ENCODE results near the gene ZNF625.

The ZNF625 gene

DNA sequence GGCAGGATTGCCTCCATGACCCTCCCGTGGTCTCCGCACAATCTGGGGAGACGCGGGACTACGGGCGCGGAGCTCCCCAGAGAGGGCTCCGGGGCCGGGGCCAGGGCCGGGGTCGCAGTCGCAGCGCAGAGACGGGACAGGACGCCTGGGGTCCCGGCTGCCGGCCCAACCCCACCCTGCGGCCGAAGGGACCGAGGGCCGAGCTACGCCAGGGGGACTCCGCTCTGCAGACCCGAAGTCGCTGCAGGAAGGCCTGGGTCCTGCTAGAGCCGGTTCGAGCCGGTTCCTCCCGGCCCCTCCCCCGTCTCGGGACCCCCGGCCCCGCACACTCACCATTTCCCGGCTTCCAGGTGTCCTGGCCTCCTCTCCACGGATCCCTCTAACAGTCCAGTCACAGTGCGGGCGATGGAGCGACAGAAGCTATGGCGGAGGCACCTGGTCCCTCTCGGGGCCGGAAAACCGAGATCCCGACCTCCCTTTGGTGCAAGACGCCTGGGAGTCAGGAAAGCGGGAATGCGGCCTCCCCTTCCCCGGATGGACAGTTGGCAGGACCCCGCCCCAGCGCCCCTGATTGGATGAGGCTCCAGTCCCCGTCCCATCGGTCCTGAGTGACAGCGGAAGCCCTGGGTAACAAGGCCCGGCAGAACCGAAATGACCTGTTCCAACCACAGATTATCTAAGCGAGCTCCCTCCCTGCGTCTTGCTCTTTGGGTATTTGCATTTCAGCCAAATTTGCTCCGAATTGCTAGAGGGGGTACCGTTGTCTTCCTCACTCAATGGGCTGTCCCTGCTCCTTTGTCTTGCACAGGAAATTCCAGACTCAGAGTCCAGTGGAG is at the start of gene ZNF625:
ZNF625 (minus strand) TSS at position 512 of the 836 bp plus-strand sequence; CDS start at position 336, 176 bp downstream.
- peaks cover 14% of the 10 kb centered on the region for H3K36me3 Mint-ChIP-seq (ENCODE audit: low read depth)
- H3K4me1 Mint-ChIP-seq (ENCODE audit: low read depth): peaks cover 13% of the 10 kb centered on the region
- peaks cover 3% of the 10 kb centered on the region for H3K27me3 Mint-ChIP-seq (ENCODE audit: low read depth)
- H3K27ac Mint-ChIP-seq: peak within 1 kb of the TSS; percentile 67
- H3K9me3 Mint-ChIP-seq: peaks cover 9% of the 10 kb centered on the region
- H3K4me3 Mint-ChIP-seq: peak within 1 kb of the TSS; percentile 84

DNA sequence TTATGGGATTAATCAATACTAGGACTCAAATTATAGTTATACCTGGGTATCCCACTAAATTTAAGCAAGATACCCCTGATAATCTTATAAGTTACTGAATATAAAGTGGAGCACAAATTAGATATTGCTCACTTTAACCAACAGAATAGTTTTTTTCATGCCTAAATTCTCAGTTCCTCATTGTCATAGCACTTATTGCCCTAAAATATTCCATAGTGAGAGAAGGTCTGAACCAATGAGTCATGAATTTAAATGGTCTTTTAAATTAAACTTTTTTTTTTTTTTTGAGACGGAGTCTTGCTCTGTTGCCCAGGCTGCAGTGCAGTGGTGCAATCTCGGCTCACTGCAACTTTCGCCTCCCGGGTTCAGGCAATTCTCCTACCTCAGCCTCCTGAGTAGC is 48.8 kb upstream of the ZNF625 start:
- Mint-ChIP-seq H3K9me3 (peaks cover 69% of the 10 kb centered on the region), H3K4me3 (no peak overlapping the region)

DNA sequence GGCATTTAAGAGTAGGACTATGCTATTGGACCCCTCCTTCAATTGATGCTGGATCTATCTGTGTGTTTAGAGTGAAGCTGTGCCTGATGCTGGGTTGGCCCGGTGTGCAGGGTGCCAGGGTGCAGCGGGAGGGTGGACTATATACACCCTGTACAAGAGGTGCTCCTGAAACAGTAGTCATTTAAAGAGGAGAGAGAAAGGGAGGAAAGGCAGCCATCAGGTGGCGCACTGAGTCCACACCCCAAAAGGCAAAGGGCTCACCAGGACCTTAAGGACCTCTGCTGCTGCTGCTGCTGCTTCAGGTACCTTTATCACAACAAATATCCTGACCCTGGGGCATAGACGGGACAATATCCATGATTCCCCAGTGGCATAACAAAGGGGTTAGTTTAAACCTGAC is 45.7 kb upstream of the ZNF625 start:
- peaks cover 57% of the 10 kb centered on the region for H3K9me3 Mint-ChIP-seq
- no peak overlapping the region for H3K27ac Mint-ChIP-seq
- H3K36me3 Mint-ChIP-seq (ENCODE audit: low read depth): peaks cover 15% of the 10 kb centered on the region
- no peak overlapping the region for H3K4me3 Mint-ChIP-seq
- H3K4me1 Mint-ChIP-seq (ENCODE audit: low read depth): no peaks in the 10 kb centered on the region
- no peaks in the 10 kb centered on the region for H3K27me3 Mint-ChIP-seq (ENCODE audit: low read depth)

More for the DNA sequence above, 48.8 kb upstream of the ZNF625 start:
- Mint-ChIP-seq H3K4me1 (ENCODE audit: low read depth) (no peaks in the 10 kb centered on the region), H3K27me3 (ENCODE audit: low read depth) (no peaks in the 10 kb centered on the region), H3K36me3 (ENCODE audit: low read depth) (peaks cover 16% of the 10 kb centered on the region), H3K27ac (no peak overlapping the region)

DNA sequence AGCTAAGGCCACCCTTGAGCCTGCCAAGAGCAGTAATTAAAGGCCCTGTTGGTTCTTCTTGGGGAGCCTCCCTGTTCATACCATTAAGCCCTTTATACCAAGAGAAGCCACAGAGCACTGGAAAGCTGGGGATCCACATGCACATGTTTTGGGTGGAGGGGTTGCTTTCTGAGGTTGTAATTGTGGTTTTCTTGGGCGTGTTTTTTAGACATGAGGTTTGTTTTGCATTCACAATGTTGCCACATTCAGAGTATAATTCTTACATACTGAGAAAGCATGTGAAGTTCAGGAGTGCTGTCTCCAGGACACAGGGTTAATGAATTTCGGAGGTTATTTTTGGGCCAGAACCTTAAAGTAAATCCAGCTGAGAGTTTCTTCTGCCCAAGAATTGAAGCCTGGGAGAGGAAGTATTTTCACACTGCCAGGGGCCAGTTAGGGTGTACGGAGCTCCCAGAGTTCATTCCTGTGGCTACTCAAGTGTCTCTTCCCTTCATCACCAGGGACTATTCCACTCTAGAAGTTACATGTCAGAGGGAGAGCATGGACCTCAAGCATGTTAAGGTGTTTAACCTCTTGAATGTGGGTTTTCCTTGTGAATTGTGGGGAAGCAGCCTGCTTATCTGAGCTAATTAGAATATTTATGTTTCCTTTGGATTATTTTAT is 43.4 kb upstream of the ZNF625 start:
- Mint-ChIP-seq H3K27ac (no peak overlapping the region), H3K9me3 (peaks cover 53% of the 10 kb centered on the region), H3K27me3 (ENCODE audit: low read depth) (no peaks in the 10 kb centered on the region), H3K4me3 (no peak overlapping the region), H3K4me1 (ENCODE audit: low read depth) (peaks cover 4% of the 10 kb centered on the region), H3K36me3 (ENCODE audit: low read depth) (peaks cover 12% of the 10 kb centered on the region)

DNA sequence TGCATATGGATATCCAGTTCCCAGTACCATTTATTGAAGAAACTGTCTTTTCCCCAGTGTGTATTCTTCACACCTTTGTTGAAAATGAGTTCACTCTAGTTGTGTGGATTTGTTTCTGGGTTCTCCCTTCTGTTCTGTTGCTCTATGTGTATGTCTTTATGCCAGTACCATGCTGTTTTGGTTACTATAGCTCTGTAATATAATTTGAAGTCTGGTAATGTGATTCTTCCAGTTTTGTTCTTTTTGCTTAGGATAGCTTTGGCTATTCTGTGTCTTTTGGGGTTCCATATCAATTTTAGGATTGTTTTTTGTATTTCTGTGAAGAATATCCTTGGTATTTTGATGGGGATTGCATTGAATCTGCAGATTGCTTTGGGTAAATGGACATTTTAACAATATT is 41.6 kb upstream of the ZNF625 start:
- peaks cover 53% of the 10 kb centered on the region for H3K9me3 Mint-ChIP-seq
- H3K27ac Mint-ChIP-seq: no peak overlapping the region
- no peak overlapping the region for H3K4me3 Mint-ChIP-seq
- H3K27me3 Mint-ChIP-seq (ENCODE audit: low read depth): no peaks in the 10 kb centered on the region
- peaks cover 4% of the 10 kb centered on the region for H3K4me1 Mint-ChIP-seq (ENCODE audit: low read depth)
- peaks cover 22% of the 10 kb centered on the region for H3K36me3 Mint-ChIP-seq (ENCODE audit: low read depth)

DNA sequence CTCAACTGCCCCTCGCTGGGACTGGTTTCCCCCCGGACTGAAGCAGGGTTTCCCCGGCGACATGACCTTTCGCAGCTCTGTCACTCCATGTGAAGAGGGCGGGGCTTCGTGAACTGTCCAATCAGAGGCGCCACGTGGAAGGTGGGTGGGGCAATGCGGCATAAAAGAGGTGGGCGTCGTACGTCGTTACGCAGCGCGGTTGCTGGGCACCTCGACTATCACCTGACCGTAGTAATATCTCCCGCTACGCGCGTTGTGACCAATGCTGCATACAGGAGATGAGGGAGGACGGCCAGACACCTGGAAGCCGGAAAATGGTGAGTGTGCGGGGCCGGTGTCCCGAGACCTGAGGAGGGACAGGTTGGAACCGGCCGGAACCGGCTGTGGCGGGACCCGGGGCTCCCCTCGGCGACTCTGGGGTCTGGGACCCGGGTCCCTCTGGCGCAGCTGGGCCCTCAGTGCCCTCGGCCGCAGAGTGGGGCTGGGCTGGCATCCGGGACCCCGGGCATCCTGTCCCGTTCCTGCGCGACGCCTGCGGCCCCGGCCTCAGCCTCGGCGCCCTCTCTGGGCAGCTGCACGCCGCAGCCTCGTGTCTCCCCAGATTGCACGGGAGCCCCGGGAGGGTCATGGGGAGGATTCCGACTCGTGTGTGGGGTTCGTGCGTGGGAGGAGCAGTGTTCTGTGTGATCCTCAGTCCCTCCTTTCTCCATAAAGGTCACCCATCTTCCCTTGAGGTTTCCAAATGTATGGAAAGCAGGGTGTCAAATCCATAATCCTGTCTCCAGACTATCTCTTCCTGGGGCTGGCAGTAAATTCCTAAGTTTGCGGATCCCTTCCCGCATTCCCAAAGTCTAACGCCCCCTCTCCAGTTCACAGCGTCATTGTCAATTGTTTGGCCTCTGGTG is 38.5 kb upstream of the ZNF625 start:
- H3K27ac Mint-ChIP-seq: no peak overlapping the region
- H3K27me3 Mint-ChIP-seq (ENCODE audit: low read depth): no peaks in the 10 kb centered on the region
- H3K4me1 Mint-ChIP-seq (ENCODE audit: low read depth): peaks cover 4% of the 10 kb centered on the region
- peaks cover 42% of the 10 kb centered on the region for H3K36me3 Mint-ChIP-seq (ENCODE audit: low read depth)
- H3K4me3 Mint-ChIP-seq: peak overlapping the region; percentile 17
- H3K9me3 Mint-ChIP-seq: peaks cover 63% of the 10 kb centered on the region

DNA sequence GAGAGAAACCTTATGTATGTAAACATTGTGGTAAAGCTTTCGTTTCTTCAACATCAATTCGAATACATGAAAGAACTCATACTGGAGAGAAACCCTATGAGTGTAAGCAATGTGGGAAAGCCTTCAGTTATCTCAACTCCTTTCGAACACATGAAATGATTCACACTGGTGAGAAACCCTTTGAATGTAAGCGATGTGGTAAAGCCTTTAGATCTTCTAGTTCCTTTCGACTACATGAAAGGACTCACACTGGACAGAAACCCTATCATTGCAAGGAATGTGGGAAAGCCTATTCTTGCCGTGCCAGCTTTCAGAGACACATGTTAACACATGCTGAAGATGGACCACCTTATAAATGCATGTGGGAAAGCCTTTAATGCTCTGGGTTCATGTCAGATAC is 31.1 kb upstream of the ZNF625 start:
- Mint-ChIP-seq H3K4me1 (ENCODE audit: low read depth) (no peaks in the 10 kb centered on the region), H3K27ac (no peak overlapping the region), H3K36me3 (ENCODE audit: low read depth) (peaks cover 87% of the 10 kb centered on the region), H3K27me3 (ENCODE audit: low read depth) (no peaks in the 10 kb centered on the region), H3K9me3 (peaks cover 83% of the 10 kb centered on the region), H3K4me3 (no peak overlapping the region)

DNA sequence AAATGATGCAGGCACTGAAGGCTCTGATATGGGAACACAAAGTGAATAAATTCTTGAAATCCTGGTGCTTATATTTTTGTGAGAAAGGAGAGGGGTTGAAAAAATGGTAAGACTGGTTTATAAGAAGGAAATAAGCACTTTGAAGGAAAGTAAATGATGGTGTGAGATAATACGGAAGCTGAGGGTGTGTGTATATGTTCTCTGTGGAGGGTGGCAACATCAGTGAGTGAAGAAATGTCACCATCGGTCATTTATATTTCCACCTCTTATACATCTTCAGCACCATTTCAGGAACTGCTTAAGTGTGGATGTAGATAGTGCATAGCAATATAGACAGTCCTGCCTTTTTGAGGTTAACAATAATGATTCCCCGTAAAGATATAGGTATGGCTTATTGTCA is 23.8 kb upstream of the ZNF625 start:
- Mint-ChIP-seq H3K27me3 (ENCODE audit: low read depth) (no peaks in the 10 kb centered on the region), H3K27ac (no peak overlapping the region), H3K4me3 (no peak overlapping the region), H3K4me1 (ENCODE audit: low read depth) (no peaks in the 10 kb centered on the region), H3K36me3 (ENCODE audit: low read depth) (peaks cover 76% of the 10 kb centered on the region), H3K9me3 (peaks cover 67% of the 10 kb centered on the region)

DNA sequence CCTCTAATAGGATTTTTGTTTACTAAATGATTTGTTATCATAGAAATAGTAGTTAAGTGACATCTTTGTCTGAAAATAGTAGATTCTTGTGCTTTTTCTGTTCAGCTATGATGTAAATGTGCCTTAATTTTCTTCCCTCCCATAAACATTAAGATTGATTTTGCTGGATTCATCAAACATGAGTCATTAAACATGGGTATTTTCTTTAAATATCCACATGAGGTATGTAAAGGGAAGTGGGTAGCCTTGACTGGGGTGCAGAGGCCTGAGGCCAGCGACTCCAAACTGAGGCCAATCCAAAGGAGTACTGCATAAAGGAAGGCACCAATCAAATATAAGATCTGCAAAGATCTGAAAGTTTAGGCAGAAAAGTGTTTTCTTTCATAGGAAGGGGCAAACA is 10.1 kb upstream of the ZNF625 start:
- peaks cover 10% of the 10 kb centered on the region for H3K9me3 Mint-ChIP-seq
- H3K27me3 Mint-ChIP-seq (ENCODE audit: low read depth): no peaks in the 10 kb centered on the region
- H3K4me1 Mint-ChIP-seq (ENCODE audit: low read depth): peaks cover 25% of the 10 kb centered on the region
- H3K27ac Mint-ChIP-seq: peak overlapping the region; percentile 46
- H3K36me3 Mint-ChIP-seq (ENCODE audit: low read depth): peaks cover 50% of the 10 kb centered on the region
- H3K4me3 Mint-ChIP-seq: no peak overlapping the region

DNA sequence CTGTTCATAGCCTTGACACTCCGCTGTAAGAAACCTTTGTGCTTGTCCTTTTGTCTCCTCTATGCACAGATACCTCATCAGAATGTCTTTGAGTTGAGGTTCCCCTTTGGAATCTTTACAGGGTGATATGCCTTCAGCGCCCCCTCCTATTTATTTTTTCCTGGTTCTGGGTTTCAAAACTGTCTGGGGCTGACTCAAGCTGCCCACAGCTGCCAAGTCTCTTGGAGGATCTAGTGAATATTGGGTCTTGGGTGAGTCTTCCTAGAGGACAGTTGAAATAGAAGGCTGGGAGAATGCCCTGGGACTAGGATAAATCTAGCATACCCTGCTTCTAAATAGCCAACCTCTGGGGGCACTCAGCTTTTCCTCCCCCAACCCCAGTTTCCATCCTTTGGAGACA is 7.3 kb upstream of the ZNF625 start:
- Mint-ChIP-seq H3K4me1 (ENCODE audit: low read depth) (peaks cover 25% of the 10 kb centered on the region), H3K36me3 (ENCODE audit: low read depth) (peaks cover 33% of the 10 kb centered on the region), H3K9me3 (peaks cover 2% of the 10 kb centered on the region), H3K27ac (peak overlapping the region; percentile 94), H3K27me3 (ENCODE audit: low read depth) (no peaks in the 10 kb centered on the region), H3K4me3 (peak overlapping the region; percentile 97)

DNA sequence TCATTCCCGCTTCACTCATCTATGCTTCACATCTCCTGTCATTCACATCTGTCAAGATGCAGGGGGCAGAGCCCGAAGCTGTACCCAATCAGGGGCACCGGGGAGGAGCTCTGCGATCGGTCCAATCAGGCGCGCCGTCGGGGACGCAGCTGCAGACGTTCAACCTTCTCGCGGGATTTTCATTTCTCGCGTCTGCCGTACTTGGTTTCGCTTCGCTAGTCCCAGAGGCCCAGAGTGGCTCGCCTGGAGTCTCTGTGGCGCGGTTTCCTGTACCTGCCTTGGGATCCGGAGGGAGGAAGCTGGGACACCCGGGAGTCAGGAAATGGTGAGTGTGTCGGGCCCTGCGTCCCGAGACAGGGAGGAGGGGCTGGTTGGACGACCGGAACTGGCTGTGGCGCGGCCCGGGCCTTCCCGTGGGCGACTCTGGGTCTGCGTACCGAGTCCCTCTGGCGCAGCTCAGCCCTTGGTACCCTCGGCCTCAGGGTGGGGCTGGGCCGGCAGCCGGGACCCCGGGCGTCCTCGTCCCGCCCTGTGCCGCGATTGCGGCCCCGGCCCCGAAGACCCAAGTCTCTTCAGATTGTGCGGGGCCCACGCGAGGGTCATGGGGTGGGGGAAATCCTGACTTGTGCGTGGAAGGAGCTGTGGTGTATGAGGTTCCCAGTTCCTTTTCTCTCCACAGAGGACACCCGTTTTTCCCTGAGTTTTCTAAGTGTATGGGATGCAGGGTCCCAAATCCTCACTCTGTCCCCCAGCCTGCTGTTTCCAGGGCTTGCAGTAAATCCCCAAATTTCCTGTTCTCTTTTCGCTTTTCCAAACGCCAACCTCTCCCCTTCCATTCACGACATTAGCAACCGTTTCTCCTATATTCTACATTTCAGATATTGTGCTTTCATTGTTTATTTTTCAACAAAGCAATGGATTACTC is 6.6 kb upstream of the ZNF625 start, which contains the start of gene ZNF136:
ZNF136 (plus strand) TSS at position 215 of the 925 bp plus-strand sequence; CDS start at position 323, 108 bp downstream.
- H3K36me3 Mint-ChIP-seq (ENCODE audit: low read depth): peaks cover 27% of the 10 kb centered on the region
- no peaks in the 10 kb centered on the region for H3K27me3 Mint-ChIP-seq (ENCODE audit: low read depth)
- no peaks in the 10 kb centered on the region for H3K9me3 Mint-ChIP-seq
- H3K4me3 Mint-ChIP-seq: peak within 1 kb of the TSS; percentile 97
- peaks cover 25% of the 10 kb centered on the region for H3K4me1 Mint-ChIP-seq (ENCODE audit: low read depth)
- H3K27ac Mint-ChIP-seq: peak within 1 kb of the TSS; percentile 94

DNA sequence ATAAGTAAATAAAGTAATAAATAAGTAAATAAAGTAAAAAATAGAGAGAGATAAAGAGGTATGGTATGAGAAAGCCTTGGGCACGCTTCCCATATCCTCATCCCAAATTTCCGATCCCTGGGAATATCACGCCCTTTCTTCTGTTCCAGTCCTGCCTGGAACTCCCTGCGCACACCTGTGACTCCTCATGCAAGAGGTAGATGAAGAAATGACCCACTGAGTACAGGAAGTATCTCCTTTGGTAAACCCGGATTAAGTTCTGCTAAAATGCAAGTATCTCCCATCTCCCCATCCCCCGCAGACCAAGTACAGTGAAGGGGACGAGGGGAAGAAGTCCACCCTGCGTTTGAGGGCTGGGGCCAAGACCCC is 6.0 kb upstream of the ZNF625 start:
- H3K36me3 Mint-ChIP-seq (ENCODE audit: low read depth): peaks cover 24% of the 10 kb centered on the region
- peak overlapping the region; percentile 87 for H3K4me3 Mint-ChIP-seq
- H3K9me3 Mint-ChIP-seq: no peaks in the 10 kb centered on the region
- peak overlapping the region; percentile 93 for H3K27ac Mint-ChIP-seq
- H3K4me1 Mint-ChIP-seq (ENCODE audit: low read depth): peaks cover 25% of the 10 kb centered on the region
- H3K27me3 Mint-ChIP-seq (ENCODE audit: low read depth): no peaks in the 10 kb centered on the region

DNA sequence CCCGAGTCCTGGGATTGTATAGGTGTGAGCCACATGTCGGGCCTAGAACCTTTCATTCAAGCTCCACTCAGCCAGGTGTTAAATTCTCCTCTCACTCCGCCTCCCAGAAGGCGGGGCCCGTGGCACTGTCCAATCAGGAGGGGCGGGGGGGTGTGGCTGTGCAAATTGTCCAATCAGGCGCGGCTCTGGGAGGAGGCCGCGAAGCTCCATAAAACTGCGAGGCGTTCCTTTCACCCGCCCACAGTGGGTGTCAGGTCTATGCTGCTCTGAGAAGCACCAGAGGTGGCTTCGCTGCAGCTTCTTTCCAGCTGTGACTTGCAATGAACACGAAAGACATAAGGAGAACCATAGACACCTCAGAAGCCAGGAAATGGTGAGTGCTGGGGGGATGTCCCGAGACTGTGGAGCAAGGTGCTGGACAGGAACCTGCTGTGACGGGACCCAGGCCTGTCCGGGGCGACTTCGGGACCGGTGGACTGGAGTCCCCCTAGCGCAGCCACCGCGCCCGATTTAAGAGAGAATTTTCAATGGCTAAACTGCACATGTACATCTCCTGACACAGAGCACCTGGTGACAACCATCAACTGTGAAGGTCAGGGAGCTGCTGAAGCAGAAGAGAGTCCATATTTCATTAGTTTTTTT is 3.4 kb upstream of the ZNF625 start:
- peaks cover 3% of the 10 kb centered on the region for H3K27me3 Mint-ChIP-seq (ENCODE audit: low read depth)
- H3K4me1 Mint-ChIP-seq (ENCODE audit: low read depth): peaks cover 26% of the 10 kb centered on the region
- H3K9me3 Mint-ChIP-seq: no peaks in the 10 kb centered on the region
- H3K36me3 Mint-ChIP-seq (ENCODE audit: low read depth): peaks cover 10% of the 10 kb centered on the region
- H3K4me3 Mint-ChIP-seq: no peak overlapping the region
- no peak overlapping the region for H3K27ac Mint-ChIP-seq

Measured in T-helper 1 cell treated with Interleukin-12 subunit alpha and Interleukin-12 subunit beta and Interleukin-4 antibody, amounts not matched to agents 30 μg/mL and 1 μg/mL, for 36 hours (primary cell).